ENCODE data around the gene IL1RAPL1. TPM values are rescaled to one million over a fixed set of nuclear protein-coding genes. Genes with fewer than 3 reads are reported as not detected.

Gene IL1RAPL1
- total RNA-seq, 4 donors from 2014 or later = 0.24 to 6.2 TPM; not detected in 2

GRCh38 chrX:29653721-29654120 is 1066.5 kb downstream of the IL1RAPL1 start:
- H3K27ac ChIP-seq = no peak overlapping the region
- H3K9me3 ChIP-seq = no peaks in the 10 kb centered on the region
- TF ChIP-seq CTCF (IDR thresholded peaks at IDR 0.05) (no peak), POLR2A (IDR thresholded peaks at IDR 0.05) (no peak)
- intact Hi-C loops (cut with DNase I; ENCODE audit: low total_unique reads) = no loop called here
- no peak overlapping the region for H3K4me3 ChIP-seq
- no peaks in the 10 kb centered on the region for H3K4me1 ChIP-seq
- H3K27me3 ChIP-seq = no peaks in the 10 kb centered on the region
- DNase-seq = no peak
- H3K36me3 ChIP-seq = no peaks in the 10 kb centered on the region

GRCh38 chrX:29659911-29660310 is 1072.7 kb downstream of the IL1RAPL1 start:
- Histone ChIP-seq H3K36me3 (no peaks in the 10 kb centered on the region), H3K27me3 (no peaks in the 10 kb centered on the region), H3K4me1 (no peaks in the 10 kb centered on the region), H3K9me3 (no peaks in the 10 kb centered on the region), H3K4me3 (no peak overlapping the region), H3K27ac (no peak overlapping the region)
- no peak for DNase-seq
- intact Hi-C loops (cut with DNase I; ENCODE audit: low total_unique reads) = no loop called here
- TF ChIP-seq CTCF (IDR thresholded peaks at IDR 0.05) (no peak), POLR2A (IDR thresholded peaks at IDR 0.05) (no peak)

GRCh38 chrX:29661290-29661689 is 1074.0 kb downstream of the IL1RAPL1 start:
- Histone ChIP-seq H3K36me3 (no peaks in the 10 kb centered on the region), H3K27ac (no peak overlapping the region), H3K4me3 (no peak overlapping the region), H3K4me1 (no peaks in the 10 kb centered on the region), H3K27me3 (no peaks in the 10 kb centered on the region), H3K9me3 (no peaks in the 10 kb centered on the region)
- DNase-seq = no peak
- intact Hi-C loops (cut with DNase I; ENCODE audit: low total_unique reads) = no loop called here
- TF ChIP-seq POLR2A (IDR thresholded peaks at IDR 0.05) (no peak), CTCF (IDR thresholded peaks at IDR 0.05) (no peak)

- H3K4me1 ChIP-seq = no peaks in the 10 kb centered on the region
- no peak overlapping the region for H3K4me3 ChIP-seq
- no peaks in the 10 kb centered on the region for H3K36me3 ChIP-seq
- H3K9me3 ChIP-seq = no peaks in the 10 kb centered on the region
- no peak for TF ChIP-seq CTCF (IDR thresholded peaks at IDR 0.05)
- TF ChIP-seq POLR2A (IDR thresholded peaks at IDR 0.05) = no peak
- H3K27ac ChIP-seq = no peak overlapping the region
- intact Hi-C loops (cut with DNase I; ENCODE audit: low total_unique reads) = no loop called here
- H3K27me3 ChIP-seq = no peaks in the 10 kb centered on the region
- DNase-seq = no peak
These were observed 1074.9 kb downstream of the IL1RAPL1 start for GRCh38 chrX:29662101-29662500.

GRCh38 chrX:29662759-29663503 is 1075.7 kb downstream of the IL1RAPL1 start:
- no peak overlapping the region for H3K27ac ChIP-seq
- H3K9me3 ChIP-seq = no peaks in the 10 kb centered on the region
- no peaks in the 10 kb centered on the region for H3K36me3 ChIP-seq
- DNase-seq = no peak
- no peak overlapping the region for H3K4me3 ChIP-seq
- no peak for TF ChIP-seq CTCF (IDR thresholded peaks at IDR 0.05)
- TF ChIP-seq POLR2A (IDR thresholded peaks at IDR 0.05) = no peak
- H3K4me1 ChIP-seq = no peaks in the 10 kb centered on the region
- intact Hi-C loops (cut with DNase I; ENCODE audit: low total_unique reads) = no loop called here
- no peaks in the 10 kb centered on the region for H3K27me3 ChIP-seq
